CD14-positive monocyte (primary cell): ENCODE measurements around the gene PUS7. TPM values are rescaled to one million over a fixed set of nuclear protein-coding genes. Genes with fewer than 3 reads are reported as not detected.
"Not testable (repeated sequence)": the region's sequence is repeated elsewhere in the genome, so short reads cannot be mapped to it uniquely, and the experiment has no call there.

Experiments
- DNase-seq, 3 donors: peaks; one replicate each; pipeline ENCODE4 v3.0.0-alpha.2; 2011 to 2022
- H2AFZ ChIP-seq: 2 replicates; pipeline ENCODE4 v1.6.0; 2012; ENCODE audit warnings: mild to moderate bottlenecking, low read depth, low read length, inconsistent platforms; ENCODE audit not compliant: insufficient read depth, poor library complexity, severe bottlenecking
- H3K27ac ChIP-seq, 2 donors: 1 replicate in 1 of 2; 2 replicates in 1 of 2; pipeline ENCODE4 v1.5.1; 2012 to 2013; ENCODE audit warnings: low read length in 2 of 2, control low read depth in 1 of 2, inconsistent platforms in 1 of 2, low read depth in 1 of 2, mild to moderate bottlenecking in 1 of 2
- H3K27me3 ChIP-seq, 2 donors: one replicate each; pipeline versions ENCODE4 v1.6.0 to v1.6.1; 2011 to 2013; ENCODE audit warnings: low read length in 2 of 2; ENCODE audit not compliant: control insufficient read depth in 2 of 2, insufficient read depth in 2 of 2
- H3K36me3 ChIP-seq, 2 donors: replicated peaks in 1 of 2; 1 replicate in 1 of 2; 2 replicates in 1 of 2; pipeline versions ENCODE4 v1.5.1 to v1.6.1; 2012 to 2013; ENCODE audit warnings: low read length in 2 of 2, control low read depth in 1 of 2, inconsistent platforms in 1 of 2, mild to moderate bottlenecking in 1 of 2; ENCODE audit not compliant: insufficient read depth in 2 of 2, control insufficient read depth in 1 of 2
- H3K4me1 ChIP-seq, 2 donors: 1 replicate in 1 of 2; 2 replicates in 1 of 2; pipeline versions ENCODE4 v1.5.1 to v1.6.1; 2012 to 2013; ENCODE audit warnings: low read length in 2 of 2, control low read depth in 1 of 2, inconsistent platforms in 1 of 2, mild to moderate bottlenecking in 1 of 2, moderate library complexity in 1 of 2; ENCODE audit not compliant: insufficient read depth in 2 of 2, control insufficient read depth in 1 of 2
- H3K4me2 ChIP-seq: replicated peaks from 2 replicates; pipeline ENCODE3; 2012; ENCODE audit warnings: low read length, moderate library complexity, mild to moderate bottlenecking; ENCODE audit not compliant: poor library complexity, severe bottlenecking; ENCODE audit errors: extremely low read depth
- H3K4me3 ChIP-seq, 3 experiments: fragments of 200-600 bp in 1 of 3; sonication (generic) in 1 of 3; replicated peaks in 1 of 3; 1 replicate in 2 of 3; 2 replicates in 1 of 3; pipeline ENCODE4 v1.5.1; 2011 to 2013; ENCODE audit warnings: low read length in 3 of 3, mild to moderate bottlenecking in 3 of 3, control low read depth in 2 of 3, low read depth in 2 of 3, inconsistent platforms in 1 of 3, moderate library complexity in 1 of 3
- H3K79me2 ChIP-seq: 2 replicates; pipeline ENCODE4 v1.6.0; 2012; ENCODE audit warnings: mild to moderate bottlenecking, control low read depth, inconsistent platforms, low read length, moderate library complexity; ENCODE audit not compliant: insufficient read depth
- H3K9ac ChIP-seq: 2 replicates; pipeline ENCODE4 v1.6.0; 2017; ENCODE audit warnings: low read length, mild to moderate bottlenecking; ENCODE audit not compliant: insufficient read depth, poor library complexity, severe bottlenecking
- H3K9me3 ChIP-seq, 2 donors: replicated peaks in 1 of 2; 1 replicate in 1 of 2; 2 replicates in 1 of 2; pipeline versions ENCODE4 v1.5.1 to v1.6.1; 2012 to 2013; ENCODE audit warnings: low read length in 2 of 2, control low read depth in 1 of 2; ENCODE audit not compliant: control insufficient read depth in 1 of 2, insufficient read depth in 1 of 2
- H4K20me1 ChIP-seq: 2 replicates; pipeline ENCODE4 v1.6.0; 2012; ENCODE audit warnings: mild to moderate bottlenecking, low read length, control low read depth, moderate library complexity; ENCODE audit not compliant: insufficient read depth
- H3K27ac Mint-ChIP-seq, 7 donors: one replicate each; pipeline ENCODE4 v1.8.0; 2020; ENCODE audit warnings: mild to moderate bottlenecking in 7 of 7, mixed read lengths in 7 of 7, moderate library complexity in 6 of 7, inconsistent platforms in 2 of 7
- H3K27me3 Mint-ChIP-seq, 3 donors: one replicate each; pipeline ENCODE4 v1.8.0; 2021 to 2022; ENCODE audit warnings: low read depth in 3 of 3, mild to moderate bottlenecking in 3 of 3, mixed read lengths in 3 of 3, moderate library complexity in 3 of 3, inconsistent platforms in 1 of 3
- H3K36me3 Mint-ChIP-seq, 2 donors: one replicate each; pipeline ENCODE4 v1.8.0; 2020; ENCODE audit warnings: mixed read lengths in 2 of 2, inconsistent platforms in 1 of 2, mild to moderate bottlenecking in 1 of 2
- H3K4me1 Mint-ChIP-seq: one replicate; pipeline ENCODE4 v1.8.0; 2020; ENCODE audit warnings: mild to moderate bottlenecking, mixed read lengths
- H3K4me3 Mint-ChIP-seq, 2 donors: one replicate each; pipeline ENCODE4 v1.8.0; 2020; ENCODE audit warnings: mild to moderate bottlenecking in 2 of 2, mixed read lengths in 2 of 2, moderate library complexity in 1 of 2
- H3K9me3 Mint-ChIP-seq, 7 donors: one replicate each; pipeline ENCODE4 v1.8.0; 2020 to 2022; ENCODE audit warnings: mixed read lengths in 7 of 7, mild to moderate bottlenecking in 6 of 7, moderate library complexity in 6 of 7, inconsistent platforms in 2 of 7
- WGBS: methylation state at CpG from one replicate; pipeline ENCODE4 v1.1.5; 2013; ENCODE audit warnings: missing lambda C conversion rate; ENCODE audit not compliant: insufficient coverage; 5-methylcytosine and 5-hydroxymethylcytosine counted together
- intact Hi-C, 2 donors: fragments of 100-400 bp; cut with micrococcal nuclease; formaldehyde crosslinking; loops; one replicate each; pipeline versions ENCODE4 v1.15.0 to v1.15.1; 2023
- polyA plus RNA-seq, 3 donors: library from polyadenylated mRNA; depleted of rRNA in 1 of 3; unstranded in 2 of 3; stranded (reverse) in 1 of 3; fragments of 300-500 nt in 2 of 3; fragments of >200 nt in 1 of 3; fragmentation: Illumina TruSeq in 2 of 3; gene quantifications; 1 replicate in 2 of 3; 2 replicates in 1 of 3; pipeline ENCODE4 v1.2.3, GENCODE V29; 2012 to 2021
- TF ChIP-seq, protein P1 (sequence below): fragments of 200-600 bp; IDR thresholded peaks from one replicate; pipeline ENCODE4 v1.8.0; 2022; ENCODE audit warnings: antibody characterized with exemption, mild to moderate bottlenecking

PUS7 gene
- polyA plus RNA-seq, 3 donors, result 1.3 to 1.8 (median 1.6) TPM

DNA sequence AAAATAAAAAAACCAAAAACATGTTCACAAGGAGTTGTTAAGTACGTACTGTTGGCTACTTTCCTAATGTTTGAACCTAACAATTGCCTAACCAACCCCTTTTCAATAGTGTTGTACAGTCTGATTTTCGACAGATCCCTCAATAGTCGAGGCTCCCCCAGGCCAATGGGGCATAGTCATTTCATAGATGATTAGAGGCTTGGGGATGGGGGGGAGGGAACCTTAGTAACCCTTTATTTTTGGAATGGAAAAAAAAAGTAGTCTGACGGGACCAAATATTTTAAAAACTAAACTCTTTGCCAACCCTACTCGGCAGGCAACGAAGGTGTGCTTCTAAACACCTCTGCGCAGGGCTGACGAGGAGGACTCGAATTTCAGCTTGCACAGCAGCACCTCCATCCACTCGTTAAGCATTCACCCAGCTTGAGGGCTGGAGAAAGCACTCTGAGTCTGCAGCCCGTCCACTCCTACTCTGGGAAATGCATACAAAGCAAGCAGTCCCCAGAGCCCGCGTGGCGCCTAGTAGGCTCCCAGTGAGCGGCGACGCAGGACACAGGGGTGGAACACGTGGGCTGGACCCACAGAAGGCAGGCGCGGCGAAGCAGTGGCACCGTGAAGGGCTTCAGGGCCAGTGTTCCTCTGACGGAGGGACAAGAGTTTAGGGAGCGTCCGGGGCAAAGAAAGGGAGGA, 899 bp downstream of the PUS7 start:
- TF ChIP-seq, protein P1, sequence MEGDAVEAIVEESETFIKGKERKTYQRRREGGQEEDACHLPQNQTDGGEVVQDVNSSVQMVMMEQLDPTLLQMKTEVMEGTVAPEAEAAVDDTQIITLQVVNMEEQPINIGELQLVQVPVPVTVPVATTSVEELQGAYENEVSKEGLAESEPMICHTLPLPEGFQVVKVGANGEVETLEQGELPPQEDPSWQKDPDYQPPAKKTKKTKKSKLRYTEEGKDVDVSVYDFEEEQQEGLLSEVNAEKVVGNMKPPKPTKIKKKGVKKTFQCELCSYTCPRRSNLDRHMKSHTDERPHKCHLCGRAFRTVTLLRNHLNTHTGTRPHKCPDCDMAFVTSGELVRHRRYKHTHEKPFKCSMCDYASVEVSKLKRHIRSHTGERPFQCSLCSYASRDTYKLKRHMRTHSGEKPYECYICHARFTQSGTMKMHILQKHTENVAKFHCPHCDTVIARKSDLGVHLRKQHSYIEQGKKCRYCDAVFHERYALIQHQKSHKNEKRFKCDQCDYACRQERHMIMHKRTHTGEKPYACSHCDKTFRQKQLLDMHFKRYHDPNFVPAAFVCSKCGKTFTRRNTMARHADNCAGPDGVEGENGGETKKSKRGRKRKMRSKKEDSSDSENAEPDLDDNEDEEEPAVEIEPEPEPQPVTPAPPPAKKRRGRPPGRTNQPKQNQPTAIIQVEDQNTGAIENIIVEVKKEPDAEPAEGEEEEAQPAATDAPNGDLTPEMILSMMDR, result no peak
- H3K9ac ChIP-seq, result peak overlapping the region; percentile 65
- H3K36me3 Mint-ChIP-seq, result peaks cover 0 to 3% of the 10 kb centered on the region in 2 donors
- H3K4me1 Mint-ChIP-seq, result peaks cover 24% of the 10 kb centered on the region
- H3K36me3 ChIP-seq, result no peaks in the 10 kb centered on the region
- peak overlapping the region; percentile 78 for H3K4me2 ChIP-seq
- H3K4me3 ChIP-seq, result peak overlapping the region; percentile 45 to 73 (median 67)
- peaks cover 2 to 7% (median 2%) of the 10 kb centered on the region in 3 donors for H3K27me3 Mint-ChIP-seq
- H3K27ac Mint-ChIP-seq, result peak overlapping the region; percentile 24 to 86 (median 76)
- intact Hi-C loops, result no loop called here
- no peaks in the 10 kb centered on the region for H3K9me3 ChIP-seq
- H2AFZ ChIP-seq, result peak overlapping the region; percentile 78
- no peaks in the 10 kb centered on the region for H4K20me1 ChIP-seq
- peak in 2 of 3 donors; percentile 15 to 18 for DNase-seq
- H3K4me1 ChIP-seq, result peaks cover 22 to 27% of the 10 kb centered on the region in 2 donors
- no peaks in the 10 kb centered on the region for H3K9me3 Mint-ChIP-seq
- H3K27me3 ChIP-seq, result no peaks in the 10 kb centered on the region
- no peak overlapping the region for H3K27ac ChIP-seq
- peak overlapping the region; percentile 93 to 97 for H3K4me3 Mint-ChIP-seq
- 8% methylated on average over 22 of the region's 25 CpGs for WGBS
- H3K79me2 ChIP-seq, result no peaks in the 10 kb centered on the region

DNA sequence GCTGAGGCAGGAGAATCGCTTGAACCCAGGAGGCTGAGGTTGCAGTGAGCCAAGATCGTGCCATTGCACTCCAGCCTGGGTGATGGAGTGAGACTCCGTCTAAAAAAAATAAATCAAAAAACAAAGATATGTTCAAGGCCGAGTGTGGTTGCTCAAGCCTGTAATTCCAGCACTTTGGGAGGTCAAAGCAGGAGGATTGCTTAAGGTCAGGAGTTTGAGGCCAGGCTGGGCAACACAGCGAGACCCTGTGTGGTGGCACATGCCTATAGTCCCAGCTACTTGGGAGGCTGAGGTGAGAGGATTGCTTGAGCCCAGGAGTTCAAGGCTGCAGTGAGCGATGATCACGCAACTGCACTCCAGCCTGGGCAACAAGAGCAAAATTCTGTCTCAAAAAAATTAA, 1.5 kb downstream of the PUS7 start:
- H3K9ac ChIP-seq, result not testable (repeated sequence)

More for the DNA sequence above, 1.5 kb downstream of the PUS7 start:
- H3K4me3 ChIP-seq, H3K27ac Mint-ChIP-seq, H3K9me3 Mint-ChIP-seq, H3K27ac ChIP-seq, H3K79me2 ChIP-seq, H3K9me3 ChIP-seq, H3K4me2 ChIP-seq, intact Hi-C loops, H4K20me1 ChIP-seq, H2AFZ ChIP-seq, H3K27me3 ChIP-seq, H3K36me3 ChIP-seq, DNase-seq, H3K36me3 Mint-ChIP-seq, H3K27me3 Mint-ChIP-seq: not testable (repeated sequence)
- WGBS, result 98% methylated on average over 5 of the region's 7 CpGs
- peaks cover 22 to 27% of the 10 kb centered on the region in 2 donors for H3K4me1 ChIP-seq
- Mint-ChIP-seq H3K4me1 (peaks cover 24% of the 10 kb centered on the region), H3K4me3 (peak overlapping the region; percentile 31 to 62)
